ENCODE results near the gene RUNX2.

Gene RUNX2

DNA sequence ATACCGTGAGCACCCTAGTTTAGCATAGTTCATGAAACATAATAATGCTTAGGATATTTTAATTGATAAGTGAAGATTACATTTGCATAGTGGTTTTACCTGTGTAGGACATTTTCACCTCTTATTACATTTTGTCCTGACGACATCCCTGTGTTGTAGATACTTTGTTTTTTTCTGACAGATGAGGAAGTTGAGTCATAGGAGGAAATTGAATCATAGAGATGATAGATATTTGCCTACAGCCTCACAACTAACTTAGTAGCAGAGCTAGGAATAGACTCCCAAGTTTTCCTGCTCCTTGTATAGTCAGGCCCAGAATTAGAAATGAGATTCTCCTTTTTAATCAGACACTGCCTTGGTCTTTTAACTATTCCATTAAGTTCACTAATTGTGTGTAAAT is 150.1 kb downstream of the RUNX2 start:
- TF ChIP-seq CSDC2 (CRISPR knock-in tag; IDR thresholded peaks at IDR 0.05) = no peak
- no peak for TF ChIP-seq ZFP3 (CRISPR knock-in tag; IDR thresholded peaks at IDR 0.05)
- TF ChIP-seq ZNF8 (CRISPR knock-in tag; IDR thresholded peaks at IDR 0.05) = no peak
- TF ChIP-seq ZNF565 (CRISPR knock-in tag; conservative IDR thresholded peaks at IDR 0.05; ENCODE audit: low read depth) = no peak
- TF ChIP-seq RARB (CRISPR knock-in tag; IDR thresholded peaks at IDR 0.05) = no peak
- no peak for TF ChIP-seq SNAI2 (CRISPR knock-in tag; IDR thresholded peaks at IDR 0.05)
- no peak for TF ChIP-seq POU6F1 (CRISPR knock-in tag; IDR thresholded peaks at IDR 0.05; ENCODE audit: borderline replicate concordance, low read depth)
- no peak for TF ChIP-seq ESRRG (CRISPR knock-in tag; IDR thresholded peaks at IDR 0.05)
- TF ChIP-seq, protein P1, sequence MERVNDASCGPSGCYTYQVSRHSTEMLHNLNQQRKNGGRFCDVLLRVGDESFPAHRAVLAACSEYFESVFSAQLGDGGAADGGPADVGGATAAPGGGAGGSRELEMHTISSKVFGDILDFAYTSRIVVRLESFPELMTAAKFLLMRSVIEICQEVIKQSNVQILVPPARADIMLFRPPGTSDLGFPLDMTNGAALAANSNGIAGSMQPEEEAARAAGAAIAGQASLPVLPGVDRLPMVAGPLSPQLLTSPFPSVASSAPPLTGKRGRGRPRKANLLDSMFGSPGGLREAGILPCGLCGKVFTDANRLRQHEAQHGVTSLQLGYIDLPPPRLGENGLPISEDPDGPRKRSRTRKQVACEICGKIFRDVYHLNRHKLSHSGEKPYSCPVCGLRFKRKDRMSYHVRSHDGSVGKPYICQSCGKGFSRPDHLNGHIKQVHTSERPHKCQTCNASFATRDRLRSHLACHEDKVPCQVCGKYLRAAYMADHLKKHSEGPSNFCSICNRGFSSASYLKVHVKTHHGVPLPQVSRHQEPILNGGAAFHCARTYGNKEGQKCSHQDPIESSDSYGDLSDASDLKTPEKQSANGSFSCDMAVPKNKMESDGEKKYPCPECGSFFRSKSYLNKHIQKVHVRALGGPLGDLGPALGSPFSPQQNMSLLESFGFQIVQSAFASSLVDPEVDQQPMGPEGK (CRISPR knock-in tag; IDR thresholded peaks at IDR 0.05; ENCODE audit: borderline replicate concordance) = no peak
- TF ChIP-seq PPARA (CRISPR knock-in tag; IDR thresholded peaks at IDR 0.05; ENCODE audit: borderline replicate concordance) = no peak
- TF ChIP-seq ZNF70 (CRISPR knock-in tag; IDR thresholded peaks at IDR 0.05) = no peak
- TF ChIP-seq BACH2 (CRISPR knock-in tag; IDR thresholded peaks at IDR 0.05; ENCODE audit: borderline replicate concordance) = no peak
- ATAC-seq = peak; percentile 34; the same call in 2 of the 3 replicates

DNA sequence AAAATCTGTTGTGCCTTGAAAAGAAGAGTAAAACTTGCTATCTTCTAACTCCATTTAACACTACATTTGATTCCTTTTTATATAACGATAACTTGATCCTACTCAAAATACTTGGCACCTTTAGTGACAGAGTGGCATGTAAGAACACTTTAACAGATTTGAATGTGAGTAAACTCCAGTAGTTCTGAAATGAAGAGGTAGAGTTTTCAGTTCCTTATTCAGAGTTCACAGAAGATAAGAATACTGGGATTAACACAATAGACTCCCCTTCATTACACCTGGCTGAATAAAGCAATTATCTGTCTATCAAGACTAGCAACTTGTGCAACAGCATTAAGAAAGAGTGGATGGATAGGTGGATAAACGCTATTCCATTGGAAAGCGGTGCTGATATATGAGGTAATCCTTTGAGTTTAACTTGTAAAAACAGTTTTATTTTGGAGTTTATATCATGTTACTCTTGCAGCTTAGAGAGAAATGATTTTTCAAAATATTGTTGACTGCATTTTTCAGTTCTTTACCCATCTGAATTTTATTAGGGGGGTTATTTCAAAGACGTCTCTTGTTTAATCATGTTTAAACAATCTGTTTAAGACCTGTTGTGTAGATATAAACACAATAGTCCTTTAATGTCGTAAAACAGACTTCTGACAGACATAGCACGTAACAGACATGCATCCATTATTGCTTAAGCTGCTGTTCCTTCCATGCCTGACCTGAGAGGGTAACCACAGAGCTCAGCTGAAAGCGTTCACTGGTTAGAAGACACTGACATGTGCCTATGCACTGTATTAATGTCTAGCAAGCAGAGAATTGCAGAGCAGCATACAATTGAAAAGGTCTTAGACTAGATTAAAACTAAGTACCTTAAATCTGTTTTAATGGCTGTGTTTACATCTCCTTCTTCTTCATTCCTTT is 152.0 kb downstream of the RUNX2 start:
- TF ChIP-seq, protein P2, sequence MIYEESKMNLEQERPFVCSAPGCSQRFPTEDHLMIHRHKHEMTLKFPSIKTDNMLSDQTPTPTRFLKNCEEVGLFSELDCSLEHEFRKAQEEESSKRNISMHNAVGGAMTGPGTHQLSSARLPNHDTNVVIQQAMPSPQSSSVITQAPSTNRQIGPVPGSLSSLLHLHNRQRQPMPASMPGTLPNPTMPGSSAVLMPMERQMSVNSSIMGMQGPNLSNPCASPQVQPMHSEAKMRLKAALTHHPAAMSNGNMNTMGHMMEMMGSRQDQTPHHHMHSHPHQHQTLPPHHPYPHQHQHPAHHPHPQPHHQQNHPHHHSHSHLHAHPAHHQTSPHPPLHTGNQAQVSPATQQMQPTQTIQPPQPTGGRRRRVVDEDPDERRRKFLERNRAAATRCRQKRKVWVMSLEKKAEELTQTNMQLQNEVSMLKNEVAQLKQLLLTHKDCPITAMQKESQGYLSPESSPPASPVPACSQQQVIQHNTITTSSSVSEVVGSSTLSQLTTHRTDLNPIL (CRISPR knock-in tag; IDR thresholded peaks at IDR 0.05; ENCODE audit: low read depth) = no peak
- TF ChIP-seq ZFP3 (CRISPR knock-in tag; IDR thresholded peaks at IDR 0.05) (no peak), CSDC2 (CRISPR knock-in tag; IDR thresholded peaks at IDR 0.05) (no peak), PPARA (CRISPR knock-in tag; IDR thresholded peaks at IDR 0.05; ENCODE audit: borderline replicate concordance) (no peak), ZNF70 (CRISPR knock-in tag; IDR thresholded peaks at IDR 0.05) (no peak), OSR1 (CRISPR knock-in tag; IDR thresholded peaks at IDR 0.05) (no peak), ISL1 (CRISPR knock-in tag; IDR thresholded peaks at IDR 0.05) (no peak), BACH2 (CRISPR knock-in tag; IDR thresholded peaks at IDR 0.05; ENCODE audit: borderline replicate concordance) (no peak), TCF4 (CRISPR knock-in tag; IDR thresholded peaks at IDR 0.05; ENCODE audit: borderline replicate concordance) (no peak), ZNF8 (CRISPR knock-in tag; IDR thresholded peaks at IDR 0.05) (no peak), CSRNP3 (CRISPR knock-in tag; IDR thresholded peaks at IDR 0.05) (no peak), ZFP30 (CRISPR knock-in tag; IDR thresholded peaks at IDR 0.05) (no peak), ZC3H10 (CRISPR knock-in tag; IDR thresholded peaks at IDR 0.05) (no peak), POU6F1 (CRISPR knock-in tag; IDR thresholded peaks at IDR 0.05; ENCODE audit: borderline replicate concordance, low read depth) (no peak)
- no peak for ATAC-seq

DNA sequence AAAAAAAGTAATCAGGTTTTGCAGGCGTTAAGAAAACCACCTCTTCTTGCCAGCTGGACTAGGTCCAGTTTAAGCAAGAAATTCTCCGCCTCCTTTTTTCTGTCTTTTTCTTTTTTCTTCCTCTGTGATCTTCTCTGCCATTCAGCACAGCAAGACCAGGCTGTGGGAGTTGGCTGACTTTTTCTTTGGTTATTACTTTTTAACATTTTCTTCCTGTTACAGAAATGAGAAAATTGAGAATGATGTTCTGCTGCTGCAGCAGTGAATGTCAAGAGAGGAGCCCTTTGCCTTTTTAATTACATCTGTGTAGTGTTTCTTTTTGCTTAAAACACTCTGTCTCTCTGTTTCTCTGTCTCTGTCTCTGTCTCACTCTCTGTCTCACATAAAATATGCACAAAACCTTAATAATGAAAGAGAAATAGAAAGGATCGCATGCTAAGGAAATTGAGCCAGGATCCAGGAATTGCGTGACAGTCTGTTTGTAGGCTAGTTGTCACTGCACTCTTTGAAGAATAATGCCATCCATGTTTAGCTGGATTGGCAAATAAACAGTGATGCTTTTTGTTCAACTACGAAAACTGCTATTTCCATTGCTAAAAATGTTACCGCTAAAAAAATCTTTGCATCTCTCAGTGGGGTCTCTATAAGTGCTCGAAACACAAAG is 152.8 kb downstream of the RUNX2 start:
- ATAC-seq = no peak
- TF ChIP-seq ZC3H10 (CRISPR knock-in tag; IDR thresholded peaks at IDR 0.05) = no peak
- no peak for TF ChIP-seq ZFP30 (CRISPR knock-in tag; IDR thresholded peaks at IDR 0.05)
- TF ChIP-seq TSHZ2 (CRISPR knock-in tag; IDR thresholded peaks at IDR 0.05) = no peak
- TF ChIP-seq POU6F1 (CRISPR knock-in tag; IDR thresholded peaks at IDR 0.05; ENCODE audit: borderline replicate concordance, low read depth) = no peak
- TF ChIP-seq ZNF70 (CRISPR knock-in tag; IDR thresholded peaks at IDR 0.05) = no peak
- no peak for TF ChIP-seq ZFP3 (CRISPR knock-in tag; IDR thresholded peaks at IDR 0.05)
- TF ChIP-seq, protein P1 (CRISPR knock-in tag; IDR thresholded peaks at IDR 0.05; ENCODE audit: borderline replicate concordance) = no peak
